ENCODE data around the gene LIPF.
A peak's percentile ranks its signal among the peaks of the same experiment; 100 is the strongest.
"Not testable (repeated sequence)": the region's sequence is repeated elsewhere in the genome, so short reads cannot be mapped to it uniquely, and the experiment has no call there.

LIPF gene

DNA sequence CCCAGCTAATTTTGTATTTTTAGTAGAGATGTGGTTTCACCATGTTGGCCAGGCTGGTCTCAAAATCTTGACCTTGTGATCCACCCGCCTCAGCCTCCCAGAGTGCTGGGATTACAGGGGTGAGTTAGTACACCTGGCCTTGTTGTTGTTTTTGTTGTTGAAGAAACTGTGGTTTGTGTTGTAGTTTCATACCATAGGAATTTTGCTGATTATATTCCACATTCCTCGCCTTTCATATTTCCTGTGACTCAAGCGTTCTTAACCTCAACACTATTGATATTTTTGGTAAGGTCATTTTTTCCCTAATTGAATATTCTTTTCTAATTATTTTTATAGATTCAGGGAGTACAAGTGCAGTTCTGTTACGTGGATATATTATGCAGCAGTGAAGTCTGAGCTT, 16.7 kb downstream of the LIPF start:
- no peak for DNase-seq

- no peak for DNase-seq
Observed at GRCh38 chr10:88682491-88682890, 18.2 kb downstream of the LIPF start.

DNA sequence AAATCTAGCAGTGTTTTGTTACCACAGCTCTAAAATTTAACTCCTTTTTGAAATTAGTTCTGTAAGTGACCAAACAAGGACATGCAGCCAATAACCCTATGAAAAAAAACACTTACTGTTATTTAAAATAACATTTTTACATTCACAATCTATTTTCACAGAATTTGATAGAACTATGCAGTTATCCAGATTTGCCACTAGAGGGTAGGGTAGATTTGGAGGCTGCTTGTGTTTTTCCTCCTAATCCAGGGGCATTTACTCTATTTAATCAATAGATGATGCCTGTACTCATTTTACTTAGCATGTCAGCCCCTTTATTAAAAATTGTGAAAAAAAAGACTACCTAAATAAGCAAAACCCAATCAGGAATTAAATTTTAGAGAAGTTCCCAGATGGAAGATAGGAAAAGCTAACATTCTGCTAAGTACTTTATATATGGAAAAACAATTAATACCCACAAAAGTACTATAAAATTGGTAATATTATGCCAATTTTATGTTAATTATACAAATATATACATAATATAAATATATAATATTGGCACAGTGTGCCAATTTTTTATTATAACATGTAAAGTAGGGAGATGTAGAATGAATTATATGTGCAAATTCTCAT, 23.7 kb downstream of the LIPF start:
- DNase-seq, result no peak

- DNase-seq, result no peak
Observed at GRCh38 chr10:88689366-88689765, 25.1 kb downstream of the LIPF start.

DNA sequence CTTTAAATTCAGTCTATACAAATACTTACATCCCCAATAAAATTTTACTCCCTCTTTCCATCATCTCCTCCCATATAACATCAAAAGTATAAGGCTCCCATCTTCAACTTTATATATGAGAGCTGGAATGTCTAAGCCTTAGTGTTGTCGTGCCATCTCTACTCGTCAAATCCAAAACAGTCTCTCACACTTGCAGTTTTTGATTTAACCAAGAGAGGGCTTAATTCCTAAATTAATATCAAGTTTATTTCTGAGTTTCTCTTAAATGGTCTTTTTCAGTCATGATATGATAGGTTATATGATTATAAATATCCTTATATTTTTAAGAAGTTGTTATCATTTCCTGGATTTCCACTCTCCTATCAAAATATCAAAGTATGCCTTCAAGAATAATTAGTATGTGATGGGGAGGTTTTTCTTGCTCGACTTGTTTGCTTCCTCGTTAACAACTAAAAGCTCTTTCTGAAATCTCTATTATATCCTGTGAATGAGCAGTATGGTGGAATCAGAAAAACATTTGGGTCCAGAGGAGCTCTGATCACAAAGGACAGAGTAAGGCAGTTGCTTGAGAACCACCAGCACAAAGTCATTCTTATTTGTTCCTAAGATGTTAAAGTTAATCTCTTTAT, 29.3 kb downstream of the LIPF start:
- DNase-seq, result no peak

- no peak for DNase-seq
Observed at GRCh38 chr10:88702848-88703597, 38.8 kb downstream of the LIPF start.

DNA sequence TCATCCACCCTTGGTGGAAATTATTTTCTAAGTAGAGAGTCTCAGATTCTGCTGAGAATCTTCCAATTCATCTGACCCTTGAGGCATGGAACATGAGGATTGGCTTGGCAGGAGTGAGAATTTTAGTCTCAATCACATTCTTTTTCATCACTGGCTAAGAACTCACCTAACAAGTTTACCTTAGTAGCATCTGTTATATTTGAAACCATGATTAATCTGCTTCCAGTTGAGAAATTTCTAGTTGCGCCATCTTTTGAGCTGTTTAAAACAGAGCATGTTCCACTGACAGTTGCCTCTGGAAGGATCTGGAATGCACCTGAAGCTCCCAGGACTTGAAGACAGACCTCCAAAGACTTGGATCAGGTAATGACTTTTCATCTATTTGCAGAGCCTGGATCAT, 41.7 kb downstream of the LIPF start, which contains the start of gene LIPK:
Gene LIPK, plus strand, starts transcription at position 292 of the 400 bp plus-strand sequence. CDS start 18,295 bp downstream, outside the sequence.
- DNase-seq, result no peak

GRCh38 chr10:88707429-88708155, 43.4 kb downstream of the LIPF start:
- DNase-seq, result no peak

DNA sequence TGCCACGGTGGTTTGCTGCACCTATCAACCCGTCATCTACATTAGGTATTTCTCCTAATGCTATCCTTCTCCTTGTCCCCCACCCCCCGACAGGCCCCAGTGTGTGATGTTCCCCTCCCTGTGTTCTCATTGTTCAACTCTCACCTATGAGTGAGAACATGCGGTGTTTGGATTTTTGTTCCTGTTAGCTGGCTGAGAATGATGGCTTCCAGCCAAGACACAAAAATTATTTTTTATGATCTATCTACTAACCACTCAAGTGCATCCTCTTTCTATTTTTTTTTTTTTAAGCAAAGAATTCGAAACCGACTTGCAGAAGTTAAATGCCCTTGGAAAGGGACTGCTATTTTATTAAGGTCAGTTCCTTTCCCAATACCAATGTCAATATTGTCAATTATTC, 45.1 kb downstream of the LIPF start:
- DNase-seq, result not testable (repeated sequence)

GRCh38 chr10:88715517-88715916, 51.3 kb downstream of the LIPF start:
- DNase-seq, result no peak

- DNase-seq, result no peak
Observed at GRCh38 chr10:88721392-88721791, 57.1 kb downstream of the LIPF start.

- no peak for DNase-seq
Observed at GRCh38 chr10:88725798-88726197, 61.6 kb downstream of the LIPF start.

GRCh38 chr10:88728107-88728763, 64.0 kb downstream of the LIPF start:
- peak; percentile 20 for DNase-seq

Measured in activated naive CD4-positive, alpha-beta T cell treated with anti-CD3 and anti-CD28 coated beads, Interleukin-2, amount 50 U/mL, for 16 hours (primary cell).